GM23338 (cell line): ENCODE measurements around the gene COPA.

Experiments
- EZH2 ChIP-seq: fragments of 200-600 bp; sonication (generic); IDR thresholded peaks from one replicate; pipeline ENCODE4 v1.8.0; 2017; ENCODE audit warnings: antibody characterized with exemption, mild to moderate bottlenecking, low read depth; ENCODE audit not compliant: unreplicated experiment
- TF ChIP-seq, protein P1 (sequence below), 2 experiments: fragments of 200-600 bp in 1 of 2; sonication (generic) in 1 of 2; conservative IDR thresholded peaks; 2 replicates each; pipeline versions ENCODE4 v1.5.1 to v1.6.1; 2016 to 2017; ENCODE audit warnings: antibody characterized with exemption in 2 of 2, low read depth in 2 of 2, mild to moderate bottlenecking in 2 of 2, moderate library complexity in 1 of 2

DNA sequence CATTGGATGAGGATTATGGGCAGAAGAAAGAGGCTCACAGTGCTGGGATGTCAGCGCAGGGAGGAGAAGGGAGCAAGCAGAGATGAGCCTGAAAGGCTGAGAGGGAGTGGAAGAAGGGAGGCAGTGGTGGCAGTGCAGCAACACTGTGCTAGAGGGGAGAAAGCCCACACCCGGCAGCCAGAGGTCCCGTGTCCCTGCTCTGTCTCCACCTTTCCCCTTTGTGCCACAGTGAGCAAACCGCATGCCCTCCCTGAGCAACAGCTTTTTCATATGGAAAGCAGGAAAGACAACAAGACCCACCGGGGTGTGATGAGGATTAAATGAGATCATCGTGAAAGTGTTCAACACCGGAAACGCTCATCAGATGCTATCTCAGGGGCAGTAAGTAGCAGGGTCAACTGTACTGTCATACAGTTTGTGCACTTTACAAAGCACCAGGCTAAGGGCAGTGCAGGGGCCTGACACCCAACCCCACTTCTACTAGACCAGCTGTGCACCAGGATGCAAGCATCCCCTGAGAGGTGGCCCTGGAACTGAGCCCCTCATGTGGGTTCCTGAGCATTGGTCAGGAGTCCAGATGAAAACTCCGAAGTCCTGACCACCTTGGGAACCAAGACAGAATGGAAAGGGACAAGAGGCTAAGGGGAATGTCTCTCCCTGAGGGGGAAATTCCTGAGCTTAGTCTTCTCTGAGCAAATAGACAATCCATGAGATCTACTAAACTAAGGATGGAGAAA, 32.9 kb upstream of the COPA start:
- no peak for TF ChIP-seq EZH2
- TF ChIP-seq, protein P1, sequence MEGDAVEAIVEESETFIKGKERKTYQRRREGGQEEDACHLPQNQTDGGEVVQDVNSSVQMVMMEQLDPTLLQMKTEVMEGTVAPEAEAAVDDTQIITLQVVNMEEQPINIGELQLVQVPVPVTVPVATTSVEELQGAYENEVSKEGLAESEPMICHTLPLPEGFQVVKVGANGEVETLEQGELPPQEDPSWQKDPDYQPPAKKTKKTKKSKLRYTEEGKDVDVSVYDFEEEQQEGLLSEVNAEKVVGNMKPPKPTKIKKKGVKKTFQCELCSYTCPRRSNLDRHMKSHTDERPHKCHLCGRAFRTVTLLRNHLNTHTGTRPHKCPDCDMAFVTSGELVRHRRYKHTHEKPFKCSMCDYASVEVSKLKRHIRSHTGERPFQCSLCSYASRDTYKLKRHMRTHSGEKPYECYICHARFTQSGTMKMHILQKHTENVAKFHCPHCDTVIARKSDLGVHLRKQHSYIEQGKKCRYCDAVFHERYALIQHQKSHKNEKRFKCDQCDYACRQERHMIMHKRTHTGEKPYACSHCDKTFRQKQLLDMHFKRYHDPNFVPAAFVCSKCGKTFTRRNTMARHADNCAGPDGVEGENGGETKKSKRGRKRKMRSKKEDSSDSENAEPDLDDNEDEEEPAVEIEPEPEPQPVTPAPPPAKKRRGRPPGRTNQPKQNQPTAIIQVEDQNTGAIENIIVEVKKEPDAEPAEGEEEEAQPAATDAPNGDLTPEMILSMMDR (conservative IDR thresholded peaks at IDR 0.05; ENCODE audit: low read depth in 2 of 2): no peak
